ENCODE data around the gene STAMBPL1. TPM values are rescaled to one million over a fixed set of nuclear protein-coding genes. Genes with fewer than 3 reads are reported as not detected.

STAMBPL1 gene
- total RNA-seq, 1 experiment from 2014 or later = 25.2 TPM

DNA sequence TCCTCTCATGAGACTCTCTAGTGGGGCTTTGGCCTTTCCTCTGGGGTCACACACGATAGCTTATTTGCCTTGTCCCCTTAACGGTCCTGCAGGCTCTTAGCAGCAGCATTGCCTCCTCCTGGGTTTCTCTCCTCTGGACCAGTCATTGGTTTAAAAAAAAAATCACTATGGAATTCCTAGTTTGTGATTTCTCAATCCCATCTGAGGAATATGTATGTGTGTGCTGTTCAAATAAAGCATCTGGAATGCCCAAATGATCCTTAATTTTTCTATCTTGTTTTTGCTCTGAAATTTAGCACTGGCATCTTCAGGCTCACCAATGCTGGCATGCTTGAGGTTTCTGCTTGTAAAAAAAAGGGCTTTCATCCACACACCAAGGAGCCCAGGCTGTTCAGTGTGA lies 42.0 kb downstream of the STAMBPL1 start:
- no peak overlapping the region for H3K27ac ChIP-seq (ENCODE audit: low read length)
- H3K4me1 ChIP-seq (ENCODE audit: control insufficient read depth, insufficient read depth, low read length) = peaks cover 6% of the 10 kb centered on the region; the same call in 1 of the 2 replicates
- no peaks in the 10 kb centered on the region for H3K9me3 ChIP-seq (ENCODE audit: control insufficient read depth, insufficient read depth, low read depth, low read length)
- no peak overlapping the region for H3K4me3 ChIP-seq (ENCODE audit: low read depth in 2 of 2, low read length in 2 of 2)
- in situ Hi-C loops (cut with HindIII; ENCODE audit: low pct_unique_long_range_greater_than_20kb, low sequenced_read_pairs) (no loop called here), intact Hi-C loops (cut with micrococcal nuclease; ENCODE audit: unreplicated experiment) (no loop called here)
- CTCF ChIA-PET = no interaction called here
- TF ChIP-seq SIN3A (IDR thresholded peaks at IDR 0.05; ENCODE audit: borderline replicate concordance, insufficient read depth, low read depth, low read length) (no peak), TCF7L2 (IDR thresholded peaks at IDR 0.05; ENCODE audit: low read depth, low read length) (no peak)
- TF ChIP-seq, protein P1, sequence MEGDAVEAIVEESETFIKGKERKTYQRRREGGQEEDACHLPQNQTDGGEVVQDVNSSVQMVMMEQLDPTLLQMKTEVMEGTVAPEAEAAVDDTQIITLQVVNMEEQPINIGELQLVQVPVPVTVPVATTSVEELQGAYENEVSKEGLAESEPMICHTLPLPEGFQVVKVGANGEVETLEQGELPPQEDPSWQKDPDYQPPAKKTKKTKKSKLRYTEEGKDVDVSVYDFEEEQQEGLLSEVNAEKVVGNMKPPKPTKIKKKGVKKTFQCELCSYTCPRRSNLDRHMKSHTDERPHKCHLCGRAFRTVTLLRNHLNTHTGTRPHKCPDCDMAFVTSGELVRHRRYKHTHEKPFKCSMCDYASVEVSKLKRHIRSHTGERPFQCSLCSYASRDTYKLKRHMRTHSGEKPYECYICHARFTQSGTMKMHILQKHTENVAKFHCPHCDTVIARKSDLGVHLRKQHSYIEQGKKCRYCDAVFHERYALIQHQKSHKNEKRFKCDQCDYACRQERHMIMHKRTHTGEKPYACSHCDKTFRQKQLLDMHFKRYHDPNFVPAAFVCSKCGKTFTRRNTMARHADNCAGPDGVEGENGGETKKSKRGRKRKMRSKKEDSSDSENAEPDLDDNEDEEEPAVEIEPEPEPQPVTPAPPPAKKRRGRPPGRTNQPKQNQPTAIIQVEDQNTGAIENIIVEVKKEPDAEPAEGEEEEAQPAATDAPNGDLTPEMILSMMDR (IDR thresholded peaks at IDR 0.05) = no peak
- POLR2A ChIA-PET = no interaction called here
- DNase-seq (ENCODE audit: low read depth, low spot score) = no peak
- H3K27me3 ChIP-seq (ENCODE audit: control insufficient read depth, insufficient read depth, low read length) = no peaks in the 10 kb centered on the region
- no peak for ATAC-seq
- BruUV-seq (replicated peaks) = no TSS peak
- no peaks in the 10 kb centered on the region for H3K36me3 ChIP-seq (ENCODE audit: control insufficient read depth, insufficient read depth, low read length)

DNA sequence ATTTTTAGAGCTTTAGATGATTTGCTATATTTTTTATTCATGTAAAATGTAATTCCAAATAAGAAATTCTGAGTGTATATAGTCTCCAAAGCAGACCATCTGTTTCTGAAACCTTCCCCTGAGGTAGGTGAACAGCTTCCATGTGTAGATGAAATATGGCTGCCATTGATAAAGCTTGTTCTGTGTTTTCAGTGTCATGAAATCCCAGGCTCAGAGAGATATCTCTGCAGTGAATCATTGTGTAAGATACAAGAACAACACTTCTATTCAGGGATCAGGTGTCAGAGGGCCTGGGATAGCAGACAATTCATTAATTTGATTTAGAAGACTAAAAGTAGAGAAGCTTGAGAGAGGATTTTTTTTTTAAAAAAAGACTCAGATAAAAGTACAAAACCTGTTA lies 43.5 kb downstream of the STAMBPL1 start:
- intact Hi-C loops (cut with micrococcal nuclease; ENCODE audit: unreplicated experiment) (no loop called here), in situ Hi-C loops (cut with HindIII; ENCODE audit: low pct_unique_long_range_greater_than_20kb, low sequenced_read_pairs) (no loop called here)
- ChIA-PET CTCF (interaction anchor here (0.6 kb wide), 1 partner anchor 82 kb away, joined by 4 read pairs; no protein-coding TSS in a partner anchor), POLR2A (no interaction called here)
- TF ChIP-seq POLR2AphosphoS5 (IDR thresholded peaks at IDR 0.05; ENCODE audit: low read depth, low read length) (no peak), TCF7L2 (IDR thresholded peaks at IDR 0.05; ENCODE audit: low read depth, low read length) (no peak), SIN3A (IDR thresholded peaks at IDR 0.05; ENCODE audit: borderline replicate concordance, insufficient read depth, low read depth, low read length) (no peak)
- TF ChIP-seq, protein P1 (IDR thresholded peaks at IDR 0.05) = no peak
- TF ChIP-seq, protein P2, sequence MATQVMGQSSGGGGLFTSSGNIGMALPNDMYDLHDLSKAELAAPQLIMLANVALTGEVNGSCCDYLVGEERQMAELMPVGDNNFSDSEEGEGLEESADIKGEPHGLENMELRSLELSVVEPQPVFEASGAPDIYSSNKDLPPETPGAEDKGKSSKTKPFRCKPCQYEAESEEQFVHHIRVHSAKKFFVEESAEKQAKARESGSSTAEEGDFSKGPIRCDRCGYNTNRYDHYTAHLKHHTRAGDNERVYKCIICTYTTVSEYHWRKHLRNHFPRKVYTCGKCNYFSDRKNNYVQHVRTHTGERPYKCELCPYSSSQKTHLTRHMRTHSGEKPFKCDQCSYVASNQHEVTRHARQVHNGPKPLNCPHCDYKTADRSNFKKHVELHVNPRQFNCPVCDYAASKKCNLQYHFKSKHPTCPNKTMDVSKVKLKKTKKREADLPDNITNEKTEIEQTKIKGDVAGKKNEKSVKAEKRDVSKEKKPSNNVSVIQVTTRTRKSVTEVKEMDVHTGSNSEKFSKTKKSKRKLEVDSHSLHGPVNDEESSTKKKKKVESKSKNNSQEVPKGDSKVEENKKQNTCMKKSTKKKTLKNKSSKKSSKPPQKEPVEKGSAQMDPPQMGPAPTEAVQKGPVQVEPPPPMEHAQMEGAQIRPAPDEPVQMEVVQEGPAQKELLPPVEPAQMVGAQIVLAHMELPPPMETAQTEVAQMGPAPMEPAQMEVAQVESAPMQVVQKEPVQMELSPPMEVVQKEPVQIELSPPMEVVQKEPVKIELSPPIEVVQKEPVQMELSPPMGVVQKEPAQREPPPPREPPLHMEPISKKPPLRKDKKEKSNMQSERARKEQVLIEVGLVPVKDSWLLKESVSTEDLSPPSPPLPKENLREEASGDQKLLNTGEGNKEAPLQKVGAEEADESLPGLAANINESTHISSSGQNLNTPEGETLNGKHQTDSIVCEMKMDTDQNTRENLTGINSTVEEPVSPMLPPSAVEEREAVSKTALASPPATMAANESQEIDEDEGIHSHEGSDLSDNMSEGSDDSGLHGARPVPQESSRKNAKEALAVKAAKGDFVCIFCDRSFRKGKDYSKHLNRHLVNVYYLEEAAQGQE (IDR thresholded peaks at IDR 0.05; ENCODE audit: insufficient read depth in 1 of 2, low read depth in 2 of 2, low read length in 1 of 2) = no peak
- H3K4me1 ChIP-seq (ENCODE audit: control insufficient read depth, insufficient read depth, low read length) = peaks cover 6% of the 10 kb centered on the region; the same call in 1 of the 2 replicates
- no TSS peak for BruUV-seq (replicated peaks)
- no peaks in the 10 kb centered on the region for H3K27me3 ChIP-seq (ENCODE audit: control insufficient read depth, insufficient read depth, low read length)
- H3K4me3 ChIP-seq (ENCODE audit: low read depth in 2 of 2, low read length in 2 of 2) = no peak overlapping the region
- DNase-seq (ENCODE audit: low read depth, low spot score) (no peak), ATAC-seq (no peak)
- no peaks in the 10 kb centered on the region for H3K9me3 ChIP-seq (ENCODE audit: control insufficient read depth, insufficient read depth, low read depth, low read length)
- no peaks in the 10 kb centered on the region for H3K36me3 ChIP-seq (ENCODE audit: control insufficient read depth, insufficient read depth, low read length)
- H3K27ac ChIP-seq (ENCODE audit: low read length) = no peak overlapping the region
